NCI-H2227 treated with DMSO at 0.1 percent for 48 hours (cell line): ENCODE data around the gene KHSRP.

ENCODE experiments used
- DNase-seq: peaks from one replicate; lab custom pipeline; 2025; lab: John Stamatoyannopoulos, UW

Gene KHSRP, protein sequence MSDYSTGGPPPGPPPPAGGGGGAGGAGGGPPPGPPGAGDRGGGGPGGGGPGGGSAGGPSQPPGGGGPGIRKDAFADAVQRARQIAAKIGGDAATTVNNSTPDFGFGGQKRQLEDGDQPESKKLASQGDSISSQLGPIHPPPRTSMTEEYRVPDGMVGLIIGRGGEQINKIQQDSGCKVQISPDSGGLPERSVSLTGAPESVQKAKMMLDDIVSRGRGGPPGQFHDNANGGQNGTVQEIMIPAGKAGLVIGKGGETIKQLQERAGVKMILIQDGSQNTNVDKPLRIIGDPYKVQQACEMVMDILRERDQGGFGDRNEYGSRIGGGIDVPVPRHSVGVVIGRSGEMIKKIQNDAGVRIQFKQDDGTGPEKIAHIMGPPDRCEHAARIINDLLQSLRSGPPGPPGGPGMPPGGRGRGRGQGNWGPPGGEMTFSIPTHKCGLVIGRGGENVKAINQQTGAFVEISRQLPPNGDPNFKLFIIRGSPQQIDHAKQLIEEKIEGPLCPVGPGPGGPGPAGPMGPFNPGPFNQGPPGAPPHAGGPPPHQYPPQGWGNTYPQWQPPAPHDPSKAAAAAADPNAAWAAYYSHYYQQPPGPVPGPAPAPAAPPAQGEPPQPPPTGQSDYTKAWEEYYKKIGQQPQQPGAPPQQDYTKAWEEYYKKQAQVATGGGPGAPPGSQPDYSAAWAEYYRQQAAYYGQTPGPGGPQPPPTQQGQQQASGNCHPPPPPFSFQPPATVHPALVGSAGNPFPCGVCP

DNA sequence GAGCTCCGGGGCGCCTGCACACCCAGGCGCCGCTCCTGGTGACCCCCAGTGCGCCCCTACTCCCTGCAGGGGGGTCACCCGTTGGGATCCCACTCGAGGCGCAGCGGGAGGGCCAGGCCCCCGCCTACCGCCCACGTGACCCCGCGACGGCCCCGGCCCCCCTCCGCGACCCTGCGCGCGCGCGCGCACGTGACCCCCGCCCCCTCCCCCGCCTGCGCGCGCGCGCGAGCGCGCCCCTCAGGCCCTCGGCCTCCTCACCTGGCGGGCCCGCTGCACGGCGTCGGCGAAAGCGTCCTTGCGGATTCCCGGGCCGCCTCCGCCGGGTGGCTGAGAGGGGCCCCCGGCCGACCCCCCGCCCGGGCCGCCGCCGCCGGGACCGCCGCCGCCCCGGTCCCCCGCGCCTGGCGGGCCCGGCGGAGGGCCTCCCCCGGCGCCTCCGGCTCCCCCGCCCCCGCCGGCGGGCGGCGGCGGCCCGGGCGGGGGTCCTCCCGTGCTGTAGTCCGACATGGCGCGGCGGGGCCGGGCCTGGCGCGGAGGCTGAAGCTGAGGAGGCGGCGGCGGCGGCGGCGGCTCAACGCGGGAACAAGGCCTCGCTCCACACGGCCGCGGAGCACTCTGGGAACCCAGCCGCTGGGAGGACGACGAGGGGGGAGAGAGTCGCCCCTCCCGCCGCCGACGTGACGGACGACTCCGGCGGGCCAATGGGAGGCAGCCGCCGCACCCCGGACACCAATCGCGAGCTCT, at the start of gene KHSRP:
Gene KHSRP, minus strand, starts transcription at position 617 of the 744 bp plus-strand sequence. Its CDS starts 110 bp downstream, at position 507.
- DNase-seq = no peak

DNA sequence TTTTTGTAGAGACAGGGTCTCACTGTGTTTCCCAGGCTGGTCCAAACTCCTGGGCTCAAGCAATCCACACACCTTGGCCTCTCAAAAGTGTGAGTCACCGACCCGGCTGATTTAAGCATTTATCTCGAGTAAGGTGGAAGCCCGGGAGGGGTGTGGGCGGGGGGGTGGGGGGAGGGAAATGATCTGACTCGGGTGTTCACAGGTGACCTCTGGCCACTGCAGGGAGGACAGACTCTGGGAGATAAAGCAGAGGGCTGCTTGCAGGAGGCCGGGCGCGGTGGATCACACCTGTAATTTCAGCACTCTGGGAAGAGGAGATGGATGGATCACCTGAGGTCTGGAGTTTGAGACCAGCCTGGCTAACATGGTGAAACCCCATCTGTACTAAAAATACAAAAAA, 49.0 kb upstream of the KHSRP start:
- DNase-seq = no peak

DNA sequence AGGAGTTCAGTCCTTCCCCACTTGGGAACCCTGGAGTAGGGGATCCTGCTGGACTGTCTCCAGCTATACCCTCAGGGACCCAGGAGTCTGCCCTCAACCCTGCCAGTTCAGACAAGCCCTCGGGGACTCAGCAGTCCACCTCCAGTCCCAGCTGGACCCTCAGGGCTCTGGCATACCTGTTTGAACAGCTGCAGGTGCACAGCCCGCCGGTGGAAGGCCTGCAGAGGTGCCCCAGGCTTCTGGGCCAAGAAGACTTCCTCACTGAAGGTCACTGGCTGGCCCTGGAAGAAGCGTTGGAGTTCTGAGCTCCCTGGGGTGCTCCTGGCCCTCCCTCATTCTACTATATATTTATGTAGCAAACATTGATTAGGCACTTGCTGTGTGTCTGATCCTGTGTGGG, 48.1 kb upstream of the KHSRP start:
- no peak for DNase-seq

DNA sequence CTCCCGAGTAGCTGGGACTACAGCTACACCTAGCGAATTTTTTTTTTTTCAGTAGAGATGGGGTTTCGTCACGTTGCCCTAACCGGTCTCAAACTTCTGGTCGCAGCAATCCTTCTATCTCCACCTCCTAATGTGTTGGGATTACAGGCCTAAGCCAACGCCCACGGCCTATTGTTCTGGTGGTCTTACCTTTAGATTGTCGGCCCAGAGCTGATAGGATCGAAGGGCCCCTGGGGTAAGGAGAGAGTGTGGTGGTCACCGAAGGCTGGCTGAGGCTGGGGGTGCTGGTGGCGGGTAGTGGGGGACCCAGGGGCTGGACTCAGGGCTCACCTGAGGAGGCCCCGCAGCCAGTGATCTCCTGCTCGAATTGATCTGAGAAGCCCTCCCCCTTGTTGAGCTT, 46.5 kb upstream of the KHSRP start:
- no peak for DNase-seq

DNA sequence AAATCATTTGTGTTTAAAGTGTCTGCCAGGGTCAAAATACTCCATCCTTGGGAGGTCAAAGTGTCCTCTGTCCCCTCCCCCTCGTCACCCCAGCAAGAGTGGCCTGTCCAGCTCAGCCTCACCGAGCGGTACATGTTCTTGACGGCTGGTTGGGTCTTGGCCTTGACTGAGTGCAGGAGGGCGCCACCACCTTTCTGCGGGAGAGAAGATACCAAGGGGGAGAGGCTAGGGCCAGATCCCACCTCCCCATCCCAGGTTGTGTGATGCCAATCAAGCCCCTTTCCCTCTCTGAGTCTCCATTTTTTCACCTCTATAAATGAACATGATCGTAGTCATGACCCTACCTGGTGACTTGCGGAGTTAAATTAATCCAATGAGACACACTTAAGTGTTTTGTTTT, 45.6 kb upstream of the KHSRP start:
- DNase-seq = no peak

DNA sequence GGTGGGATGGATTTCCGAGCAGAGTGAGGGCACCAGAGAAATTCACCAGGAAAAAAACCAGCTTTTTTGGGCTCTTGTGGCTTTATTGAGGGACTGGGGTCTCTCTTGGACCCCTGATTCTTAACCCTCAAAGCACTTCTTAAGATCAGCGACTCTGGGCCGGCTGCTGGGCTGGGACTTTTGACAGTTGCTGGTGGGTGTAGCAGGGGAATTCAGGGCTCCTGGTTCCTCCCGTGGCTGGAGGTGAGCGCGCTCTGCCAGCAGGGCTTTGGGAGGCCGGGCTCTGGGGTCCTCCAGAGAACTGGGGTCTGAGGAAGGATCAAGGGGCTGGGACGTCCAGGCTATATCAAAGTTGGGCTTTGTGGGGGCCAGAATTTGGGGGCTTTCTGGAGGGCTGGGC, 42.8 kb upstream of the KHSRP start:
- DNase-seq = no peak

DNA sequence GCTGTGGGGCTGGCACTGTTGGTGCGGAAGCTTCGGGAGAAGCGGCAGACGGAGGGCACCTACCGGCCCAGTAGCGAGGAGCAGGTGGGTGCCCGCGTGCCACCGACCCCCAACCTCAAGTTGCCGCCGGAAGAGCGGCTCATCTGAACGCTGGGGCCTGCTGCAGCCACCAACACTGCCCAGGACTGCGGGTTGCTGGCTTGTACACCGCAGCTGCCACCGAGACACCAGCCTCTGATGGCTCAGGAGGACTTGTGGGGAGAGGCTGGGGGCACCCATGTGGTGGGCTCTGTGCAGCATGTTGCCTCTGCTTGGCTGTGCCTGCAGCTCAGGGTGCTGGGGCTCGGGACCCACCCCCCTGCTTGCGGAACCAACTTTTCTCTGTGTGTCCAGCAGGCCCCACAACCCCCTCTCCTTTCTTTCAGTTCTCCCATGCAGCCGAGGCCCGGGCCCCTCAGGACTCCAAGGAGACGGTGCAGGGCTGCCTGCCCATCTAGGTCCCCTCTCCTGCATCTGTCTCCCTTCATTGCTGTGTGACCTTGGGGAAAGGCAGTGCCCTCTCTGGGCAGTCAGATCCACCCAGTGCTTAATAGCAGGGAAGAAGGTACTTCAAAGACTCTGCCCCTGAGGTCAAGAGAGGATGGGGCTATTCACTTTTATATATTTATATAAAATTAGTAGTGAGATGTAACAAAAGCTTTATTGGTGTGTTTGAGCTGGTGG, 42.1 kb upstream of the KHSRP start:
- DNase-seq = no peak

DNA sequence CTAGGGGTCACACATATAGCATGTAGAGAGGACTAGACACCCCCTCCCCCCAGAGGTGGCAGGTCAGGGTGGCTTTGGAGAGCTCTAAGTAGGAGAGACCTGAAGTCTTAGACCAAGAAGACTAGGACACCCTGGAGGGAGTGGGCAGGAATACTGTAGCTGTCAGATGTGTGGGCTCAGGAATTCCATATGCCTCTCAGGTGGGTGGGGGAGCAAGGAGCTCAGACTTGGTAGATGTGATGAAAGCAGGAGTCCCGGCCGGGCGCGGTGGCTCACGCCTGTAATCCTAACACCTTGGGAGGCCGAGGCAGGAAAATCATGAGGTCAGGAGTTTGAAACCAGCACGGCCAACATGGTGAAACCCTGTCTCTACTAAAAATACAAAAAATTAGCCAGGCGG, 41.1 kb upstream of the KHSRP start:
- no peak for DNase-seq

DNA sequence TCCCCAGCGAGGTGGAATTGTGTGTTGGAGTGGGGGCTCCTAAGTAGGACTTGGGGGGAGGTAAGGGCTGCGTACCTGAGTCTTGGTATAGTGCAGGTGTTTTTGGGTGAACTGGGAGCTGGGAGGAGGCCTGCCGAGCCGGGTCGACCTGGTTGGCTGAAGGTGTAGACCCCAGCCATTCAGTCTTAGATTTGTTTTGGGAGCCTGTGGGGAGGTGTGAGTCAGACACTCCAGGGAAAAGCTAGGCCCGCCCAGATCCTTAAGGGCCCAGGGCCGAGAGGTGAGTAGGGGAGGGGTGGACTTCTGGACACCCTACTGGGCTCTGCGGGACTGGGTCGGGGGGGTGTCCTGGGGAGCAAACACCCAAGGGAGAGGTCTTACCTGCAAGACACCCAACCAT, 40.4 kb upstream of the KHSRP start:
- DNase-seq = no peak

DNA sequence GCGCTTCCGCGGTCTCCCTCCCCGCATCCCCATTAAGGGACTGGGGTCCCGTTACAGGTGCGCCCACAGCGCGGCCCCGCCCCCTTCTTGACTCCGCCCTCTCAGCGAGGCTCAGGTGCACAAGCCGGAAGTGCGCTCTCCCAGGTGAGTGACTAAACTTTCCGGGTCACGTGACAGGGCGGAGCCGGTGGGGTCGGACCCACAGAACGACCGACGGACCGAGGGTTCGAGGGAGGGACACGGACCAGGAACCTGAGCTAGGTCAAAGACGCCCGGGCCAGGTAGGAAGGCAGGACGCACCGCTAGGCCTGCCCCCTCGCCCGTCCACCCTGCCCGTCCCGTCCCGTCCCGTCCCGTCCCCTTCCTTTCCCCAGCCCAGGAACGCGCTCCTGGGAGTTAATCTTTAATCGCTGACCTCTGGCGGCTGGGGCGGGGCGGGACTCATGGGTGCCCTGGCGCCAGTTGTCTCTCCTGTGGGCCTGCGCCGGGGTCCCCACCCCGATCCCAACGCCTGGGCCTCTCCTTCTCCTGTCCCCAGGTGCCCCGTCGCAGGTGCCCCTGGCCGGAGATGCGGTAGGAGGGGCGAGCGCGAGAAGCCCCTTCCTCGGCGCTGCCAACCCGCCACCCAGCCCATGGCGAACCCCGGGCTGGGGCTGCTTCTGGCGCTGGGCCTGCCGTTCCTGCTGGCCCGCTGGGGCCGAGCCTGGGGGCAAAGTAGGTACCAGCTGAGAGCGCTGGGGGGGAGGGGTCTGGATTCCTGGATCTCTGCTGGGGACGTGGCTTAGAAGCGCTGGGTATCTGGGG, 39.7 kb upstream of the KHSRP start, which contains the start of gene CRB3:
Gene CRB3, plus strand, starts transcription at position 202 of the 804 bp plus-strand sequence. Its CDS starts 431 bp downstream, at position 633.
- no peak for DNase-seq

DNA sequence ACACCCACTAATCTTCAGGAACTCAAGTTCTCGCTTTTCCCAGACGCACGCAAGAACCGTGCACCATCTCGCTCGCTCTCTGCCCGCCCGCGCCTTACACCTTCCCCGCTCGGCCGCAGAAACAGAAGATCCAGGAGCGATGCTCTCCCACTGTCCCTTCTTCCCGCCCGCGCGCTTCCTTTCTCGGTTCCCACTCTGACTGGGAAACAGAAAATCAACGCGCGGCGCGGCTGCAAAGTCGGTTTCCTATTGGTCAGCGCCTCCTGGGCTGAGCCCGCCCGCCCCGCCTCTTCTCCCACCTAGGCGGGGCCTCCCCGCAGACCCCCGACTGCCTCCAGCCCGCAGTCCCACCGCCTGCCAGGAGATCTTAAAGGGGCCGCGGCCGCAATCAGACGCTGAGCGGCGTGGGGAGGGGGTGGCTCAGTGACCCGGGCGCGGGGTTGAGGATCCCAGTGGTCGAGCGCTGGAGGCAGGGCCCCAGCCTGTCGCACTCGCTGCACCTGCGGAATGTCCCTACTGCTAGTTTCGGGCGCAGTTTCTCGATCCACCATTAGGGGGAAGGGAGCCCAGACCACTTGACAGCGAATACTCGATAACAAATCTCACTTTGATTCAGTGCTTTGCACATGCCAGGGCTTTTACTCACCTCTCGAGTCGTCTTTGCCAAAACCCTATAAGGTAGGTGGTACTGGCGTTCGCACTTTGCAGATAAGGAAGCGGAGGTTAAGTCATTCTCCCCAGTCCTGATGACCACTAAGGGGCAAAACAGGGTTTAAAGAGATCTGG, 35.7 kb upstream of the KHSRP start:
- peak; percentile 91 for DNase-seq

DNA sequence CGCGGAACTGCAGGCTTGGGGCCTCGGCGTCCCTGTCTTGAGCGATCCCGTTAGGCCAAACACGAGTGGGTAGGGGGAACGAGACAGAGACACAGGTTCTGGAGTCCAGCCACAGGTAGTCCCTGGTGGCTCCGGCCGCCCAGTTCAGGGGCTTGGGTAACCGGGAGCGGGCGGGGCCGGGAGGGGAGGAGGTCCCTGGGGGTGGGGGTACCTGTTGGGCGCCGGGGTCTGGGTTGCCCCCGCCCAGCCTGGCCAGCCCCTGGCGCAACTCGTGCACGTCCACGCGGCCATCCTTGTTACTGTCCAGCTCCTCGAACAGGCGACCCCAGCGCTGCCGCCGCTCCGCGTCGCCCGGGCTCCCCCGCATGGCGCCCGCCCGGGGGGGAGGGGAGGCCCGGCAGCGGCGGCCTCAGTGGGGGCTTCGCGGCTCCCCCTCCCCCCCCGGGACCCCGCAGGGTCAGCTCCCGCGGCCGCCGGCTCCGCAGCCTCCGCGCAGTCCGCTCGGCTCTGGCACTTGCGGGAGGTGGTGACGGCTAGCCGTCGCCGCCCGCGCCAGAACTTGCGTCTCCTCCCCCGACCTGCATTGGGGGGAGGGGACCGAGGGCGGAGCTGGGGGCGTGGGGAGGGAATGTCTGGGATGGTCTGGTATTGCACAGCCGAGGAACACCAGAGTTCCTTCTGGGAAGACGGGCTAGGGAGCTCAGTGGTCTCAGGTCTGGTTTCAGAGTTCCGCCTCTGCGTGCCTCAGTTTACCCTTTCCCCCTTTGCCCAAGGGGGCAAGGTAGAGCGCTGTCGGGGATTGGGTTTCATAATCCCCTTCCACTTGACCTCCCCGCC, 34.9 kb upstream of the KHSRP start, which contains the start of gene SLC25A23:
Gene SLC25A23, minus strand, starts transcription at position 531 of the 837 bp plus-strand sequence. Its CDS starts 164 bp downstream, at position 367.
- peak; percentile 55 for DNase-seq

DNA sequence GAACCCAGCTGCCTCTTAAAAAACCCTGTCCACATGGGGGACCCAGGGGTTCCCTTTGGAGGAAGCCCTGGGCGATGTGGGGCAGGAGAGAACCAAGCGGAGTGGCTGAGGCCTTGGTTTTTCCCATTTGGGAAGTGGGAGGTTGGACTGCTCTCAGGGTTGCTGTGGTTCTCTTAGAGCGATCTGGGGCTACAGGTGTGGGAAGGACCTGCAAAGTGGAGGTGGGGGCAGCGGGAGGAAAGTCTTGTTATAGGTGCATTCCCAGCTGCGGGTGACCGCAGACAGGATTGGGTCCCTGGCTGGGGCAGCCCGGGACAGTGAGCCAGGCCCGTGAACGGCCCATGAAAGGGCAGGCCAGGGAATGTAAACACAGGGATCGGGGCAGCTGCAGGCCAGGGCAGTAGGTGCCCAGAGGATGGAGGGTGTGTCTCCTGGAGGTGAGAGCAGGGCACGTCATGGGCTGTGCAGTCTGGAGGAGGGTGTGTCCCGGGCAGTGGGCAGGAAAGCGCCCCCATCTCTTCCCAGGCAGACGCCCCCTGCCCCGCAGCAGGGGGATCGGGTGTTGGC, 34.2 kb upstream of the KHSRP start:
- no peak for DNase-seq

DNA sequence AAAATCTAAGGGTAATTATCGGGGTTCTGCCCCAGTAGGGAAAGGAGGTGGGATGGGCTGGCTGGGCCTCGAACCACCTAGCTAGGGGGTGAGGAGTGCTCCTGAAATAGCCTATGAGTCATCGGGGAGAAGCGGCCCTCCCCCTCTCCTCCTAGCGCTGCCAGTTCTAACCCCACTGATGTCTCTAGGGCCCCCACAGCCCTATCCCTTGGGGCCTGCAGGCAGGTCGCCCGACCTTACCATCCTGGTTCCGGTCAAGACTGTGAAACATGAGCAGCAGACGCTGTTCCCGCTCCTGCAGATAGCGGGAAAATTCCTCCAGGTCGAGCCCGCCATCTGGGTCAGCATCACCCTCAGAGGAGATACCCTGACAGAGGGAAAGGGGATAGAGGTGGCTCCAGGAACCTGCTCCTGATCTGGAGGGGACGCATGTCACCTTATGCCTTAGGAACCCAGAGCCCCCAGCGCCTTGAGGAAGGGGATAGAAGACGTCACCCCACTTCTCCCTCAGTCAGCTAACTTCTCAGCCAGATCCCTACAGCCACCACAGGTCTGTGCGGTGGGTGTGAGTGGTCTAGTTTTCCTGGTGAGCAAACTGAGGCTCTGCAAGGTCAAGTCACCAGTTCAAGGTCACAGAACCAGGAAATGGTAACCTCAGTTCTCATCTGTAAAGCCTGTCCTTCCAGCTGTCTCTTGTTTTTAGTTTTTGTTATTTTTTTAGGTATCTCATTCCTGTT, 33.5 kb upstream of the KHSRP start:
- DNase-seq = no peak

DNA sequence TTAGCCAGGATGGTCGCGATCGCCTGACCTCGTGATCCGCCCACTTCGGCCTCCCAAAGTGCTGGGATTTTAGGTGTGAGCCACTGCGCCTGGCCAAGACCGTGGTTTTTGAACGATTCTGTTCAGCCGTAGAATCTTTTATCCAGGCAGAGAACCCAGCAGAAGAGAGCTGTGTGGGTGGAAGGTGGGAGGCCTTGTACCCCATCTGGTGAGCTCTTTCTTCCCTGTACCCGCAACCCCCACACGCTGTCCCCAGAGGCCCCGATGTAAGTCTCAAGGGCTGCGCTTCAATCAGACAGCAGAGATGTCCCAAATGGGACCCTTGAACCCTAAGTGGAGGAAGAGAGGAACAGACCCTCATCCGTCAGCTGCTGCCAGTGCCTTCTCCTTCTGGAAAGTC, 31.3 kb upstream of the KHSRP start:
- DNase-seq = no peak

DNA sequence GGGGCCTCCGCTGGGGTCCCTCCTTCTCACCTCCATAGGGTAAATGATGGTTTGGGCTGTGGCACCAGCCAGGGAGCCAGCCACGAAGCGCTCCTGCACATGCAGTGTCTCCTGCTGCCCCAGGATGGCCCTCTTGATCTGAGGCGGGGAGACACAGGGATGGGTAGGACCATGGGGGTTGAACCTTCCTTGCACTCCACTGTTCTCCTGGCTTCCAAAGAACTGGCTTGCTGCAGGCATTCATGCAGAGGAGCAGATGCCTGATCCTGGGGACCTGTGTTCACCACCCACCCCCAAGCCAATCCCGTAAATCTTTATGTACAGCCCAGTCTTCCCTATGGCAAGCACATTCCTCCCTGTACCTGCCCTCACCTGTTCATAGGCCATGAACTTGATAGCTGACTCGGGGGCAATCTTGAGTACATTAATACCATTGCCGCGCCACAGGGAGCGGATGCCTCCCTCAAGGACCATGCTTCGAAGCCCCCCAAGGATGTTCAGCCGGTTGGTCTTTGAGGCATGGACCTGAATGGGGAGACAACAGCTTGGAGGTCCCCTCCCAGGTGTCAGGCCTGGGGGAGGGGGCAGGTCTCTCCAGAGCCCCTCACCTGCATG, 29.4 kb upstream of the KHSRP start:
- no peak for DNase-seq

DNA sequence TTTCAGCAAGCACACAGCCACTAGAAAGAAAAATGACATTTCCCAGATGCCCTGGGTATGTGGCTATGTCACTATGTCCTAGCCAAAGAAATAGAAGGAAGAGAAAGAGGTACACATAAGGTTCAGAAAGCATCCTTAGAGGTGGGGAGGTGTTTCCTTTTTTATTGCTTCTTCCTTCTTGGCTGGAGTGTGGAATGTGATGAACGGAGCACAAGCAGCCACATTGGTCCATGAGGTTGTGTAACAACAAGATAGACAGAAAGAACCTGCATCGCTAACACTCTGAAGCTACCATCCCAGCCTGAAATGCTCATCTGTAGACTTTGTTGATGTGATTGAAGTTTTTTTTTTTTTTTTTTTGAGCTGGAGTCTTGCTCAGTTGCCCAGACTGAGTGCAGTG, 28.3 kb upstream of the KHSRP start:
- DNase-seq = no peak

DNA sequence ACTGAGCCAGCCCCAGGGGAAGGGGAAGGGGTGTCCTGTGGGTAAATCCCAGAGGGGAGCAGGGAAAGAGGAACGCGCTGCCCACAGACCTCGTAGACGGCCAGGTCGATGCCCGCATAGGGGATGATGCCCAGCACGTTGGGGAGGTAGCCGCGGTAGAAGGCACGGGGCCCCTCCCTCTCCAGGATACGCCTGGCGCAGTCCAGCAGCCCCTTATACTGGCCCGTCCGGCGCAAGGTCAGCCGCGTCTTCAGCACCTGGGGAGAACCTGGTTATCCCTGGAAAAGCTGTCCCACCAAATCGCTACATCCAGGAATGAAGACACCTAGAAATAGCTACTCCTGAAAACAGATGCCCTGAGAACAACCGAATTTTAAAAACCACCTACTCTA, 27.6 kb upstream of the KHSRP start:
- DNase-seq = no peak
